TTC549 (cell line): ENCODE measurements around the gene WDFY3.
"Not testable (repeated sequence)": the region's sequence is repeated elsewhere in the genome, so short reads cannot be mapped to it uniquely, and the experiment has no call there.

Source experiments
- FAIRE-seq: peaks from 2 replicates; lab custom pipeline; 2012; peaks lifted over from hg19 to GRCh38; lab: Jason Lieb, UNC

WDFY3 gene

DNA sequence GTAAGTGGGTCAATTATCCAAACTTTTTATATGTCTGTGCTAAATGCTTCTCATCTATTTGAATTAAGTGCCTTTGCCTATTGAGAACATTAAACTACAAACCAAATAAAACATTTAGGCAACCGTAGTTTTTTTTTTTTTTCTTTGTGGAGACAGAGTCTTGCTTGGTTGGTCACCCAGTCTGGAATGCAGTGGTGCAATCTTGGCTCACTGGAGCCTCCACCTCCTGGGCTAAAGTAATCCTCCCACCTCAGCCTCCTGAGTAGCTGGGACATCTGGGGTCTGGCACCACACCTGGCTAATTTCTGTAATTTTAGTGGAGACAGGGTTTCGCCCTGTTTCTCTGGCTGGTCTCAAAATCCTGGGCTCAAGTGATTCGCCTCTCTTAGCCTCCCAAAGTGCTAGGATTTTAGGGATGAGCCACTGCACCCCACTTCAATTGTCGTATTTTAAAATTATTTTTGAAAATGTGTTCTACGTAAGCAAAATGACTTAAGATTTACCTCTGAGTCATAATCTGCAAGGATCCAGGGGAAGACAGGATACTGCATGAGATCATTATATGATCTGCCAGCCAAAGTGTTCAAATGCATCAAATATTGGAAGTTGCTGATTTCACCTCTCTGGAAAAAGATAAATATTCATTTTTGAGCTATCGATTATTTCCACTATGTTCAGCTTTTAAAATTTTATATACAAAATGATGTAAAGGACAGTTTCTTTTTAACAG lies 257.9 kb downstream of the WDFY3 start:
- FAIRE-seq: no peak

DNA sequence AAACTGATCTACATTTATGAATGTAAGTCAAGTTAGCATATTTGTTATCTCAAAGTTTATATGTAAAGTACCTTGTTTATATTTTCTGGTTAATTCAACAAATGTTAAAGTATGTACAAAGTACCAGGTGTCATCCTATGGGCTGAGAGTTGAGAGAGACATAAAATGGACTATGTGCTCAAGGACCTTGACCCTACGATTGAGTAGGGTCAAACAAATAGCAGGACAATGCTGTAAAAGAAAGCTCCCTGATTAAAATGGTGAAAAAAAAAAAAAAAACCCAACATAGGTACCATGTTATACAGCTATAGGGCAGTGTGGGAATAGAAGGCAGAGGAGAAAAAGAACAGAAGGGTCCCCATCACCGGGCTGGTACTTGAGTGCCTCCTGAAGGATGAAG lies 260.2 kb downstream of the WDFY3 start:
- FAIRE-seq: no peak

DNA sequence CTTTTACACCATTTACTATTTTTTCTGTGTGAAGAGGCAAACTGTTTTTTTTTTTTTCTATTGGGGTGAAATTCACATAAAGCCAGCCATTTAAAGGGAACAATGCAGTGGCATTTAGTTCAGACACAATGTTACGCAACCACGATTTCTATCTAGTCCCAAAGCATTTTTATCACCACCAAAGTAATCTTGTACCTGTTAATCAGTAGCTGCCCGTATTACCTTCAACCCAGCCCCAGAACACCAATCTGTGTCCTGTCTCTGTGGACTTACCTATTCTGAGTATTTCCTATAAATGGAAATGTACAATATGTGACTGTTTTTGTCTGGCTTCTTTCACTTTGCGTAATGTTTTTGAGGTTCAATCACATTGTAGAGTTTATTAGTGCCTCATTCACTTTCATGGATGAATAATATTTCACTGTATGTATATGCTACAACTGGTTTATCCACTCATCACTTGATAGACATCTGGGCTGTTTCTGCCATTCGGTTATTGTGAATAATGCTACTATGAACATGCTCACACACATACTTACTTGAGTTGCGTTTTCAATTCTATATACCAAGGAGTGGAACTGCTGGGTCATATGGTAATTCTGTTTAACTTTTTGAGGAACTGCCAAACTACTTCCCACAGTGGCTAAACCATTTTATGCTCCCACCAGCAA lies 267.4 kb downstream of the WDFY3 start:
- FAIRE-seq: no peak

DNA sequence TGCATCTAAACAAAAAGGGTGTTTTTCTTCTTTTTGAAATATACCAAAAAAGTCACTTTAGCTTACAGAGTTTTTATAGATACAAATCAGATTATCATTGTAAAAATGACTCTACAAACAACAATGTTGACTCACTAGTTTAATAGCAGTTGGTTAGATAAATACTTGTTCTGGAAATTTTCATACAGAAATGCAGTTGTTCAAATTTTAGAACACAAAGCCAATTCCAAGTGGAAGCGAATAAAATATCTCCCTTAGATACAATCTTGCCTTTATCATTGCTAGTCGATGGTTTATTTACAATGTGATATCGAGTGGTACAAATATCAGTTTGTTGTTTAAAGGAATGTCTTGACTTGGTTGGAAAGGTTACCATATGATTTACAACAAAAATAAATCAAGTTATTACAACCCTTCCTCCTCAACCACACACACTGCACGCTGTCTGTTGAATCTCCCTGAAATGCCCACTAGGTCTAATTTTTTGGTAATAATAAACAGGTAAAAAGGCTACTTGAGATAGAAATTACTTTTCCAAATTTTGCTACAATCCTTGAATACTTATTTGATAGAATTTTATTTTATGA lies 268.8 kb downstream of the WDFY3 start:
- FAIRE-seq: no peak

DNA sequence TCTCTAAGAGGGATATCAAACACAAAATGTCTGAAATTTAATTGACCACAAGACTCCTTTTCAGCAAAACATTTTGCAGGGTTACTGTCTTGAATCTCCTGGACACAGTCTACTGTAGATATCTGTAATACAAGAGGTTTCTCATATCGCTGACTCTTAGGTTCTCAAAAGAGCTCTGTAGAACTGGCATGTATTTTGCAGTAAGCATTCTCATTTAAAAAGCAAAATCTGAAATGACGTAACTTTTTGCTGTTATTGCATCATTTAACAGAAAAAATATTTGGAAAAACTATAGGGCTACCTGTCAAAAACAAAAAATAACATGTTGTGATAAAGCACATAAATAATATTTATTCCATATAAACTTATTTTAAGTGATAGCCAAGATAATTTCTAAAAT lies 269.3 kb downstream of the WDFY3 start:
- no peak for FAIRE-seq

DNA sequence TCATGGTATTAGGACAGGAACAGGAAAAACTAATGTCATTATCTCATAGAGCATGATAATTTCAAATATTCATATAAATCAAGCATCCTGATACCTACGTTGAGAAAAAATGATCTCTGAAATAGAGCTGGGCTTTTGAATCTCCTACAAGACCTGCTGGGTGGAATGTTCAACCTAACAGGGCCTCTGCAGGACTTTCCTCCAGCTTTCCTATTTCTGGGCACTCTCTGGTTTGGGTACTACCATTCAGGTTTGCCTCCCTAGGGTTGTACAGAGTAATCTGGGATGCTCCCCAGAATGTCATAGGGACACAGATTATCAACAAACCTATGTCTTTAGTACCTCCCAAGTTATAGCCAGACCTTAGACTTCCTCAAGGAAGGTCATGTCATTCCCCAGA lies 274.7 kb downstream of the WDFY3 start:
- no peak for FAIRE-seq

DNA sequence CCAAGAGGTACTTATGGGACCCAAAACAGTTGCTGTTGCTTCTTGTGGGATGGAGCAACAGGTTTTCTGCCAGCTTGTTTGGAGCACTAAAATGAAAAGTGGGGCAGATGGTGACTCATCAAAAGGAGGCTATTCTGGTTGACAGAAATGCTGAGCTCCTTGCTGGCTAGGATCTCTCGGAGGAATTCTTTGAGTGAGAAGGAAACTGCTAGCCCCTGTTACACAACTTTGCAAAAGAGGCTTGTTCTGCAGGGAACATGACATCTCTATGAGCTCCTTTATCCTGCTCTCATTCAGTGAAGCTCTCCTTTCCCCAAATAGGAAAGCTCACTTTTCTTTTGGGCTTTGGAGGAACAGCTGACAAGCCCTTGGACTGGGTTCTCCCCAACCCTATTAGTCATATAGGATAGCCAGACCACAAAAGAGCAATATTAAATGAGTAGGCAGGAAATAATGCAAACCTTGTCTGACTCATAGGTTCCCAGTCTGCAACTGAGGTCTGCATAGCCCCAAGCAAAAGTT lies 275.3 kb downstream of the WDFY3 start:
- FAIRE-seq: no peak

DNA sequence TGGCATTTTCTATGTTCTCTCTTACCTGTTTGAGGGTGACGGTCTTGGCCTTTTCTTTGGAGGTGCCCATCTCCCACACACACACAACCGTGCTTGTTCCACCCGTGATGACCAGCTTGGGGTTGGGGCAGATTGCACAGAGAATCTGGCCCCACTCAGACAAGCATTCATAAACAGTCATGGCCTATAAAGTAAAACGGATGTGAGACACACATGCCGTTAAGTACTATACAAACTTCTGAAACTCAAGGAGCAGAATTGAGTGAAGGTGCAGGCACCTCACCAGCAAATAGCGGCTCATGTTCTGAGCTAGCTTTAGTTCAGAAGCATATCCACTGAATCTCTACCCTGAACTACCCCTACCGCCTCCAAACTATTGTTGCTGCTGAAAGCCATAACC lies 276.0 kb downstream of the WDFY3 start:
- FAIRE-seq: no peak

DNA sequence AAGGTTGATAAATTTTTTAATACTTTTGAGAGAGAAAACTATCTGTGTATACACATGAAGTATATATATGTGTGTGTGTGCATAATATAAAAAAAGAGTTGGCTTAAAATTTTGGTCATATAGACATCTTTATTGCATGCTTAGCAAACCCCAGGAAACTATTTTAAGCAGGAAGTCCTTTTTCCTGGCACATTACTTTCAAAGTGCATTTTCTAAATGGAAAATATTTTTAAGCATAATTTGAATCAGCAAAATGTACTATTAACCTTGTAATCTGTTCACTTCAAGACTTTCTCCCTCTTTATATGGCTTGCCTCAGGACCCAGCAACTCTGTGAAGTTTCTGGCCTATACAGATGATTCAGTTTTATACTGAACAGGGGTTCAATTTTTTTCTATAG lies 277.3 kb downstream of the WDFY3 start:
- no peak for FAIRE-seq

DNA sequence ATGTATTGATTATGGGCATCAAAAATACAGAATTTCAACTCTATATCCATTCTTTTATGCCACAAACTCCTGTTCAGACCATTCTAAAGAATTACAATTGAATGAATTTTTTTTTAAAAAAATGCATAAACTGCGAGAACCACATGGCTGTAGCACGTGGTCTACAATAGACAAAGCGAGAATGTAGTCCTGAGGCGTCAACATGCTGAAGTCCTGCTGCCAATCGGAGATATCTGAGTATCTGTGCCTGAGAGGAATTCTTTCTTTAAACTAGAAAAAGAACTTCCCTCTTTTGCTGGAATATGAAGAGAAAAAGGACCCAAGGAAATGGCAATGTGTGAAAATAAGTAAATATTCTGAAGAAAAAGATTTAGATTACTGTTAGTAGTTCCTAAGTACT lies 277.9 kb downstream of the WDFY3 start:
- no peak for FAIRE-seq

DNA sequence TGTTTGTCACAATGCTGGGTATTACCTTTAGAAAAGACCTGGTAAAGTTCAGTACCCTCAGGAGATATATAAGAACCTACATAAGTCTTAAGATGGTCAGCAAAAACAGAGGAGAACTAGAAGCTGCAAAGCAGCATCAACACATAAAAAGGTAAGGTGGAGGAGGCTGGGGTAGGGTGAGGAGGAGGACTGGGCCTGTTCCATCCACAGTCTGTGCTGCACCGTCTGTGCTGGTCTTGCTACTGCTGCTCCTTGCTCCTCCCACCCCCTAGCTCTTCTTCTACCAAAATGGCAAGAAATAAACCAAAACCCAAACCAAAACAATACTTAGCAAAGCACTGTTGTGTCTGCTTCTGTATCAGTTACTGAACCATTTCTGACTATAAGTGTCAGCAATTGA lies 281.4 kb downstream of the WDFY3 start:
- FAIRE-seq: no peak

DNA sequence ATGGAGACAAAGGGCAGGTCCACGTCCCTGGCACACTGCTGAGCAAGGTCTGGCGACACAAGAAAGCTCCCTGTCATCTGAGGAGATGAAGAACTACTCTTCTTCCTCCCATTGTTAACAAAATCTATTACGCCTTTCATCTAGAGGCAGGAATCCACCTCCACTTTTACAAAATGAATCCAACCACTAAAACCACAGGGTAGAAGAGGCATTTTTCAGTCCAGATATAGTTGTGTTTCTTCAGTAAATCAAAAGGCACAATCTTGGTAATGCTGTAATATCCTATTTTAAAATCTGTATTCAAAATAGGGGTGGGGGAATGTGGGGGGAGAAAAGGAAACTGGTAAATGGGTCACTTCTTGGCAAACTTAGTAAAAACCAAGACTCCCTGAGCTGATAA lies 282.1 kb downstream of the WDFY3 start:
- no peak for FAIRE-seq

DNA sequence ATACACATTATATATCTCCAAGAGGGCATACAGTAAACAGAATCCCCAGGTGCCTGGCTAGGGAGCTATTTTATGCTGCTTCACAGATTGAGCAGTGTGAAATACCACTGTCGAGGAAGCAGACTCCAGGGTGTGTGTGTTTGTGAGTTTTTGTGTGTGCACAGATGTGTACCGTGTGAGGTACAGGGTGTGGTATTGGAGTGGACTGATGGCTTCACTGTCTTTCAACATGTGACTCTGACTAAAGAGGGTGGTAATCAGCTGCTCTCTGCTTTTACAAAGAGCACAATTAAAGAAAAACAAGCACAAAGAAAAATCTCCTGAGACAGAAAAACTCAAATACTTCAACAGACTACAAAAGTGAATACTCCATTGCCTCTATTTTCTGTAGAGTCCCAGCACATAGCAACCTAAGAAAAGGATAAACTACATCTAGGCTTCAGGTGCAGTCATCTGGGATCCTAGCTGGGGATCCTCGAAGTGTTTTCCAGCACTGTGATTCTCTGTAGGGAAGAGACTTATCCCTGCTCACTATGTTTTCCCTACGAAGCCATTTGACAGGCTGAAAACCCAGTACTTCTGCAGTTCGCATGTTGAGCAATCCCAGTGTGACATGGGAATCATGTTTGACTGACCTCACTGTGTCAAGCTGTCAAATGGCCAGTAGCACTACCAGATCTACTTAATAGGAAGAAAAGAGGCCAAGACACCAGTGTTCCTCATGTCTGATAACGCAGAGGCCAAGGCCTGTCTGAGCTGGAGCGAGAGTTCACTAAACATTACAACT lies 283.2 kb downstream of the WDFY3 start:
- no peak for FAIRE-seq

DNA sequence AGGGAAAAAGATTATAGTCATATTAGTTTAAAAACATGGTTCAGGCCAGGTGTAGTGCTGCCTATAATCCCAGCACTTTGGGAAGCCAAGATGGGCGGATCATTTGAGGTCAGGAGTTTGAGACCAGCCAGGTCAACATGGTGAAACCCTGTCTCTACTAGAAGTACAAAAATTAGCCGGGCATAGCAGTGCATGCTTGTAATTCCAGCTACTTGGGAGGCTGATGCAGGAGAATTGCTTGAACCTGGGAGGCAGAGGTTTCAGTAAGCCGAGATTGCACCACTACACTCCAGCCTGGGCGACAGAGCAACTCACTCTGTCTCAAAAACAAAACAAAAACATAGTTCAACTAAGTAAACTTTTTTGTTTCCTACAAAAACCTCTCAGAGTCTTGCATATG lies 283.8 kb downstream of the WDFY3 start:
- not testable (repeated sequence) for FAIRE-seq

DNA sequence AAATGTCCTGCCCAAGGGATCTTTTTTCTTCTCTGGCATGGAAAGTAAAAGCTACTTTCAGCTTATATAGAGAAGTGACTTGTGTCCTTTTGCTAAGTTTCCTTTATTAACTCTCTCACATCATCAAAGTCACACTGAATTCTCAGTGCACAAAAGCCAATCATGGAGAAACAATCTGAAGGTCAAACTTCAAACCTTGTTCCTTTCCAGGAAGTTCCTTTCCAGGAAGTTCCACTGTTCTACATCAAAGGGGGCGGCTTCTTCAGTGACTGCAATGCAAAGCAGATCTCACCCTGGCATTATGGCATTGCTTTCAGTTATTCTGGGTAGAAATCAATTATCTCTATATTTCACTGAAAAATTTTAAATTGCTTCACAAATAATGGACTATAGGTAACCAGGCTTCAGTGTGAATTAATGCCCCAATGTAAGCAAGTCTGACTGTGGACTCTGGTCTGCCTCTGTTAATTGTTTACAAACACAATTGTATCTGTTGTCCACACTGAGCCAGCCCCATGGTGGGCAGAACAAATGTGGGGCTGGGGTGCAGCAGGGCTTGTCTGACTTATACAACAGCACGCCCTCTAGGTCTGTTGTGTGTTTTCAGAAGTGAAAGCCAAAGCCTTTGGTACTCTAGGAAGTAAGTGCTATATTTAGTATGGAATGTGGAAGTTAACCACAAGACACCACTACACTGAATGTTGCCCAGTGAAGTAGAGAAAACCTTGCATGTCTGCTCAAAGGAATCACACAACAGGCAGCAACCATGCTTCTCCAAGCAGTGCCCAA lies 284.8 kb downstream of the WDFY3 start:
- no peak for FAIRE-seq

DNA sequence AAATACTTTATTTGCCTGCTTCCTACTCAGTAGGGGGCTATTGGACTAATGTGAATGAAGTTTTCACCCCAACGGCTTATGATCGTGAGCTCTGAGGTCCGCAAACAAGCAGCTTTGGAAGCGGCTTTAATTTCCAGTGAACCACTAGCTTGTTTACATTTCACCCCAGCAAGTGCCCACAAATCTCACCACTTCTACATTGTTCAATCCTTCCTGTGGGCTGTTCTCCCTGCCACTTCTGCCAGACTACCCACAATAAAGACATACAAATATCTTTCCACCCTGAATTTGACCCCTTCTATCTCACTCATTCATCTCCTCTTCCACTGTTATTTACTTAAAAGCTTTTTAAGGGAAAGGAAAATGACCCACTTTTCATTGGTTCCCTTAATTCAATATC lies 285.5 kb downstream of the WDFY3 start:
- FAIRE-seq: no peak

DNA sequence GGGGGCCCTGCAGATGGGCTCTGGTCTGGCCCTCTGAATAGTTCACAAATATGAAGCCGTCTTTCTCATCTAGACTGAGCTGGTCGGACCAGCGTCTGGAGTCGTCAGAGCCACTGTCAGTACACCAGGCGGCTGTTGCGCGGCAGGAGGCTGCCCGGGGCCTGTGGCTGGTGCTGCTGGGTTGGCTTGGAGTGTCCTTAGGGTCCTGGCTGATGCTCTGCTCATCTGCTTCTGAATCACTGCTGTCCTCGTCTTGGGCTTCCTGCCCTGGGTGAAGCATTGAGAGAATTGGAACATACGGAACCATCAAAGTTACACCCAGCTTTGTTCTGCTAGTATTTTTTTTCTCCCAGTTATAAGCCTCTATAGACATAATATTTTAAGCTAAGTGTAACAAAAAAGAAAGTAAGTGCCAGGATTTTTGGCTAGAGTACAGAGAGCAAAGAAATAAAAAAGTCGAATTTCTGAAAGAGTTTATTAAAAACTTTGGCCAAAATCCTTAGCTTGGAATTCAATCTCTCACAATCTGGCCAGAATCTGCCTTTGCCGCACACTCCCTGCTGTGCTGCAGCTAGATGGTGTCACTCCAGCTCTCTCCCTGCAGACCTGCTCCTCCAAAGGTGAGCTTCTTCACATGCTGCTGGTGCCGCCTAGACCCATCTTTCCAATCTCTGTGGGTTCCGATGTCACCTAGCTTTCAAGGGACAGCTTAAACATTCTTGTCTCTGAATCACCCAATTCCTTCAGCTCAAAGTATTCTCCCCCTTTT lies 287.3 kb downstream of the WDFY3 start:
- FAIRE-seq: no peak

DNA sequence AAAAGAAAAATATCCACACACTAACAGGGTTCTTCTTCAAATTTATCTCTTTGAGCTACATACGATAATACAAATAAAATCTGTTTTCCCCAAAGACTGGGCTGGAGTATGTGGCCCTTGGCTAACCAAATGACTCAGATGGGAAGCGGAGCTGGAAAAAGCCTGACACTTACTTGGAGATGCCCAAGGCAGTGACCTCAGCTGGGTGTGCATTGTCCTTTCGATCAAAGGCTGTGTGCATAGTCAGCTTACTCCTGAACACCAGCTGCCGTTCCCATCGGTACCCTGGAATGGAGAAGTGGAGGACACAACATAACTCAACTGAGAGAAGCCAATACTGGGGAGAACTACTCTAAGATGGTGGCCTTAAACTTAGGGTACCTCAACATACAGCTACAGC lies 288.5 kb downstream of the WDFY3 start:
- no peak for FAIRE-seq

DNA sequence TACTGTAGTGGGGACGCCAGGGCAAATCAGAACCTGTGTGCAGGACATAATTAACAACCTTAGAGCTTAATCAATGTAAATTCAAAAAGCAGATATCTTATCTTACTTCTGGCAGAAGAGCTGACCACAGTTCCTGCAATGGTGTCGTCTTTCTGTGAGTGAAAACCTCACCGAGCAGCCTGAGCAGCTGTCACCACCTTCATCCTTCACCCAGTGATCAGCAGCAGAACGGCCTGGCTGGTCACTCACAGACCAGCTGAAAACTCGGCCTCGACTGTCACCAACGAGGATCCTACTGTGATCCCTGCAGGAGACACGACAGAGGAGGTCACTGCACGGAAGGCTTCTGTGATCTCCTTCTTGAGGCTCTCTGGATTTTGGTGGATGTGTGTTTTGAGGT lies 289.4 kb downstream of the WDFY3 start:
- FAIRE-seq: no peak

DNA sequence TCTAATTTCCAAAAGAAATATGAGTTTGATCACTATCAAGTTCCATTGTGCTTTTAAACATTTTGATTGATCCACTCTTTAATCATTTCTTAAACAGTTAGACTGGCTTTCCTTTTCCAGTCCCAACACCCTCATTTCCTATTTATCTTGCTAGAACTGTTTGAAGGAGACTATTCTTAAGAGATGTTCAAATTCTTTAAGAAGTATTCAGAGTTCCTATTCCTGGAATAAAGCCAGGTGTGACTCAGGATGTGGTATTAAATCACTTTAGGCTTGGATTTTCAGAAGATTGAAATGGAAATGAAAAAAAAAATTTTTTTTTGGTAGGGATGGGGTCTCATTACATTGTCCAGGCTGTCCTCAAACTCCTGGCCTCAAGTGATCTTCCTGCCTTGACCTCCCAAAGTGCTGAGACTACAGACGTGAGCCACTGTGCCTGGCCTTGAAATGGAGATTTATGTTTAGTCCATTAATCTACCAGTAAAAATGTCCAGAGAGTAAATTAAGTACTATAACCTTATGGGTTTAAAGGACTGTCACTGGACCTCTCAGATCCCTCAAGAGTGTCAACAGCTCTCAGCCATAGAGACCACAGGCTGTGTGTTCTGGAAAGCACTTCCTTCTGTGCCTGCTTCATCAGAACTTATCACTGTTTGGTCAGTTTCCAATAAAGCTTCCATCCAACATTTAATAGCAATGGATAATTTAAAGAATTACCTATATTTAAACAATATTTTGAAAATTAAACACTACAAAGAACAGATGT lies 292.8 kb downstream of the WDFY3 start:
- FAIRE-seq: no peak
